ENCODE data around the gene RASGRP4.
A peak's percentile ranks its signal among the peaks of the same experiment; 100 is the strongest.

The RASGRP4 gene

DNA sequence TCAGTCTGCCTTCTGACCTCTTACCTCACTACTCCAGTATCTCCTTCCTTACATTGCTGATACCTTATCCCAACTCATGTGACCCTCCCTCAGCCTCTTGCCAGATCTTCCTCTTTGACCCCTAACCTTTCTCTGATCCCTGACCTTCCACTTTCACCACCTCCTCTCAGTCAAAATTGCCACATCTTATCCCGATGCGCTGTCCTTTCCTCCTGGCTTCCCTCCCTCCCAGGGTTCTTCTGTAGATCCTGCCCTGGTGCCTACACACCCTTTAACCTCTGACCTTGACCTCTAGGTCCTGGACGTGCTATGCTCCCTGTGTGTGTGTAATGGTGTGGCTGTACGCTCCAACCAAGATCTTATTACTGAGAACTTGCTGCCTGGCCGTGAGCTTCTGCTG lies 31.2 kb upstream of the RASGRP4 start:
- TF ChIP-seq, protein P1, sequence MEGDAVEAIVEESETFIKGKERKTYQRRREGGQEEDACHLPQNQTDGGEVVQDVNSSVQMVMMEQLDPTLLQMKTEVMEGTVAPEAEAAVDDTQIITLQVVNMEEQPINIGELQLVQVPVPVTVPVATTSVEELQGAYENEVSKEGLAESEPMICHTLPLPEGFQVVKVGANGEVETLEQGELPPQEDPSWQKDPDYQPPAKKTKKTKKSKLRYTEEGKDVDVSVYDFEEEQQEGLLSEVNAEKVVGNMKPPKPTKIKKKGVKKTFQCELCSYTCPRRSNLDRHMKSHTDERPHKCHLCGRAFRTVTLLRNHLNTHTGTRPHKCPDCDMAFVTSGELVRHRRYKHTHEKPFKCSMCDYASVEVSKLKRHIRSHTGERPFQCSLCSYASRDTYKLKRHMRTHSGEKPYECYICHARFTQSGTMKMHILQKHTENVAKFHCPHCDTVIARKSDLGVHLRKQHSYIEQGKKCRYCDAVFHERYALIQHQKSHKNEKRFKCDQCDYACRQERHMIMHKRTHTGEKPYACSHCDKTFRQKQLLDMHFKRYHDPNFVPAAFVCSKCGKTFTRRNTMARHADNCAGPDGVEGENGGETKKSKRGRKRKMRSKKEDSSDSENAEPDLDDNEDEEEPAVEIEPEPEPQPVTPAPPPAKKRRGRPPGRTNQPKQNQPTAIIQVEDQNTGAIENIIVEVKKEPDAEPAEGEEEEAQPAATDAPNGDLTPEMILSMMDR (IDR thresholded peaks at IDR 0.05; ENCODE audit: low read depth, low read length) = no peak
- no peak overlapping the region for H3K4me3 ChIP-seq (replicated peaks in 1 of 2; ENCODE audit: low read depth in 2 of 2, low read length in 2 of 2)
- no peak for DNase-seq (ENCODE audit: low read depth in 2 of 2)

DNA sequence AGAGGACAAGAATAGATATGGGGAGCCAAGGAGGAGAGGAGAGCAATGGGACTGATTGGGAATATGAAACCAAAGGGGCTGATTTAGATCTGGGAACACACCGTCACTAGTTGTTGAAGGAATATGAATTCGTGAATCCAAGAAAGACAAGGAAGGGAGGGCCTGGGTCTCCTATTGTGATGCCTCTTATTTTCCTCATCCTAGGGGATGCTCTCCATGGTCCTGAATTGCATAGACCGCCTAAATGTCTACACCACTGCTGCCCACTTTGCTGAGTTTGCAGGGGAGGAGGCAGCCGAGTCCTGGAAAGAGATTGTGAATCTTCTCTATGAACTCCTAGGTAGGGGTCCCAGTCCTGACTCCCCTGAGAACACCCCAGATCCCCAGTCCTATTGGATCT lies 29.0 kb upstream of the RASGRP4 start:
- DNase-seq (ENCODE audit: low read depth in 2 of 2) = peak; percentile 10 to 15
- H3K4me3 ChIP-seq (replicated peaks in 1 of 2; ENCODE audit: low read depth in 2 of 2, low read length in 2 of 2) = no peak overlapping the region
- TF ChIP-seq, protein P1 (IDR thresholded peaks at IDR 0.05; ENCODE audit: low read depth, low read length) = no peak

DNA sequence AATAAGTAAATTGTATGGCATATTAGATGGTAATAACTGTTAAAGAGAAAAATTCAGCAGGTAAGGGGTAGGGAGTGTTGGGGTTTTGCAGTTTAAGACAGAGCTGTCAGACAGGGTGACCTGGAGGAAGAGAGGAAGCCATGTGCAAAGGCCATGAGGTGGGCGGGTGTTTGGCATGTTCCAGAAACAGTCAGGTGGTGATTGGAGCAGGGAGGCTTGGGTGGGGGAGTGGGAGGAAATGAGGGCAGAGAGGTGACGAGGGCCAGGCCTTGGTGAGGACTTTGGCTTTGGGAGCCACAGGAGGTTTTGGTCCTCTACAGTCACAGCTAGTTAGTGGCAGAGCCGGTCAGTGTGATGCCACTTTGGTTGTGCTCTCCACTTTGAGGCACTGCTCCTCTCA lies 27.6 kb upstream of the RASGRP4 start:
- no peak for DNase-seq (ENCODE audit: low read depth in 2 of 2)
- TF ChIP-seq, protein P1 (IDR thresholded peaks at IDR 0.05; ENCODE audit: low read depth, low read length) = no peak

DNA sequence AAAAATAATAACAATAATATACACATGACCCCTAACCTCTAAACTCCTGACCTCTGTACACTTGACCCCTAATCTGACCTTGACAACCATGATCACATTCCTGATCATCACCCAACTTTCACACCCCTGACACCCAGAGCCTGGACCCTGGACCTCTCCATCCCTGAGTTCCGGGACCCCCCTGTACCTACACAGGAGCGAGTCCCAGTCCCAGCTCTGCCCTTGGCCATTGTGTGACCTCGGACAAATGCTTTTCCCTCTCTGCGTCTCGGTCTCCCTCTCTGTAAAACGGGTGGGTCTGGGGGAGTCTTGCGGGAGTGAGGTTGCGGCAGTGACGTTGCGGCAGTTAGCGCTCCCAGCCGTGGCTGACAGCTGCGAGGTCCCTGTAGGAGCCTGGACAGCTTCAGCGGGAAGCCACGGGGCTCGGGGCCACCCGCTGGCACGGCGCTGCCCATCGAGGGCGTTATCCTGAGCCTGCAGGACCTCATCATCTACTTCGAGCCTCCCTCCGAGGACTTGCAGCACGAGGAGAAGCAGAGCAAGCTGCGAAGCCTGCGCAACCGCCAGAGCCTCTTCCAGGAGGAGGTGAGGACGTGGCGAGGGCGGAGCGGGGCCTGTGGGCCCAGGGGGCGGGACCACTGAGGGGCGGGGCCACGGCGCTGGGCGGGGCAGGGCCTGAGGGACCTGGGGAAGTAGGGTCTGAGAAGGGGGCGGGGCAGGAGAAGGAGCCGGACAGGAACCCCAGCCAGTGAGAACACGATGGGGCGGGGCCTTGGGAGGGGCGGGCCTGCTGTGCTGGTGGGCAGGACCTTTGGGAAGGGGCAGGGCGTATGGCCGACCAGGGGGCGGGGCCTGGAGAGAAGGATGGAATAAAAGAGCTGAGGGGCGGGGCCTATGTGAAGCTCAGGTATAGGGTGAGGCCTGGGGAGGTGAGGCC lies 26.7 kb upstream of the RASGRP4 start:
- TF ChIP-seq, protein P1 (IDR thresholded peaks at IDR 0.05; ENCODE audit: low read depth, low read length) = no peak
- no peak for DNase-seq (ENCODE audit: low read depth in 2 of 2)
- no peak overlapping the region for H3K4me3 ChIP-seq (replicated peaks in 1 of 2; ENCODE audit: low read depth in 2 of 2, low read length in 2 of 2)

More for the DNA sequence above, 27.6 kb upstream of the RASGRP4 start:
- no peak overlapping the region for H3K4me3 ChIP-seq (replicated peaks in 1 of 2; ENCODE audit: low read depth in 2 of 2, low read length in 2 of 2)

DNA sequence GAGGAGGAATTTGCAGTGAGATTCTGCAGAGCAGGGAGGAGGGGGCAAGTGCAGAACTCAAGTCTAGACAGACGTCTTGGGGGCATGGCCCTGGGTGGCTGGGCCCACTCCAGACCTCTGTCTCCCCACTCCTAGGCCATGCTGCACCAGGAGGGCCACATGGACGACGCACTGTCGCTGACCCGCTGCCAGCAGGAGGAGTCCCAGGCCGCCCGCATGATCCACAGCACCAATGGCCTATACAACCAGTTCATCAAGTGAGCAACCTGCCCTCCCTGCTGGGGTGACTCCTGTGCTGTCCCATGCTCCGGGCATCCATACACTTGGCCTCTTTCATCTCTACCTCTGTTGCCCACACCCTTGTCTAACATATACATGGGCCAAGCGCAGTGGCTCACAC lies 25.6 kb upstream of the RASGRP4 start:
- no peak for DNase-seq (ENCODE audit: low read depth in 2 of 2)
- no peak overlapping the region for H3K4me3 ChIP-seq (replicated peaks in 1 of 2; ENCODE audit: low read depth in 2 of 2, low read length in 2 of 2)
- TF ChIP-seq, protein P1 (IDR thresholded peaks at IDR 0.05; ENCODE audit: low read depth, low read length) = no peak

DNA sequence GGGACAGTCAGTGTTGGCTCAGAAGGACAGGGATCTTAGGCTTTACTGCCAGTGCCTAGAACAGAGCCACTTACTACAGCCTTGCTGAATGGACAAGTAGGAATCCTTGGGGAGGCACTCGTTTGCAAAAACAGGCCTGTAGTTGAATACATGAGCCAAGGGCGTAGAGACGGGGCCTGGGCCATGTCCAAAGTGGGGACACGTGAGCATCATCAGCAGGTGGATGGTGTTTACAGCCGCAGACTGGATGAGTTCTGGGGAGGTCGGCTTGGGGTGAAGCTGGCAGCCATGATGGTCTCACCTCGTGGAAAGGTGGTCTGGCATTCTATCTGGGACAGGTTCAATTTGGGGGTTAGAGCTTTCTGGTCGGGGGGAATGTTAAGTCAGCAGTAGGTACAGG lies 25.0 kb upstream of the RASGRP4 start:
- no peak for DNase-seq (ENCODE audit: low read depth in 2 of 2)
- no peak overlapping the region for H3K4me3 ChIP-seq (replicated peaks in 1 of 2; ENCODE audit: low read depth in 2 of 2, low read length in 2 of 2)
- TF ChIP-seq, protein P1 (IDR thresholded peaks at IDR 0.05; ENCODE audit: low read depth, low read length) = no peak

All from cardiac fibroblast (primary cell).